RWPE2 (cell line): ENCODE measurements around the gene MAPK1.
A peak's percentile ranks its signal among the peaks of the same experiment; 100 is the strongest.
"Not testable (repeated sequence)": the region's sequence is repeated elsewhere in the genome, so short reads cannot be mapped to it uniquely, and the experiment has no call there.

Experiments used
- ATAC-seq: fragments of 200-7000 bp; cut with Tn5 transposase; 3 replicates; pipeline ENCODE4 v1.9.1; 2021; ENCODE audit warnings: low read depth
- DNase-seq: peaks from one replicate; pipeline ENCODE4 v3.0.0-alpha.2; 2020; ENCODE audit warnings: low spot score
- H3K27ac ChIP-seq: fragments of 450-650 bp; 2 replicates; pipeline ENCODE4 v1.5.1; 2017; ENCODE audit warnings: mild to moderate bottlenecking; ENCODE audit not compliant: poor library complexity, severe bottlenecking
- H3K27me3 ChIP-seq: fragments of 250-450 bp; sonication (Bioruptor Pico); 2 replicates; pipeline ENCODE4 v1.5.1; 2021; ENCODE audit warnings: mild to moderate bottlenecking, moderate library complexity; ENCODE audit not compliant: insufficient read depth, poor library complexity, severe bottlenecking
- H3K36me3 ChIP-seq: fragments of 250-450 bp; sonication (Bioruptor Pico); 2 replicates; pipeline ENCODE4 v1.5.1; 2020; ENCODE audit warnings: low read depth, mild to moderate bottlenecking, moderate library complexity
- H3K4me1 ChIP-seq: fragments of 250-450 bp; sonication (Bioruptor Pico); 2 replicates; pipeline ENCODE4 v1.5.1; 2021; ENCODE audit warnings: mild to moderate bottlenecking, moderate library complexity; ENCODE audit not compliant: insufficient read depth, poor library complexity, severe bottlenecking
- H3K4me3 ChIP-seq: fragments of 250-450 bp; sonication (Bioruptor Pico); 2 replicates; pipeline ENCODE4 v1.5.1; 2021; ENCODE audit warnings: mild to moderate bottlenecking, moderate library complexity; ENCODE audit not compliant: severe bottlenecking
- H3K9me3 ChIP-seq: fragments of 250-450 bp; sonication (Bioruptor Pico); 2 replicates; pipeline ENCODE4 v1.5.1; 2021; ENCODE audit warnings: mild to moderate bottlenecking, moderate library complexity; ENCODE audit not compliant: severe bottlenecking
- CTCF ChIP-seq: fragments of 450-650 bp; IDR thresholded peaks from one replicate; pipeline ENCODE4 v1.5.1; 2017; ENCODE audit warnings: mild to moderate bottlenecking, moderate library complexity; ENCODE audit not compliant: poor library complexity, severe bottlenecking

The MAPK1 gene

DNA sequence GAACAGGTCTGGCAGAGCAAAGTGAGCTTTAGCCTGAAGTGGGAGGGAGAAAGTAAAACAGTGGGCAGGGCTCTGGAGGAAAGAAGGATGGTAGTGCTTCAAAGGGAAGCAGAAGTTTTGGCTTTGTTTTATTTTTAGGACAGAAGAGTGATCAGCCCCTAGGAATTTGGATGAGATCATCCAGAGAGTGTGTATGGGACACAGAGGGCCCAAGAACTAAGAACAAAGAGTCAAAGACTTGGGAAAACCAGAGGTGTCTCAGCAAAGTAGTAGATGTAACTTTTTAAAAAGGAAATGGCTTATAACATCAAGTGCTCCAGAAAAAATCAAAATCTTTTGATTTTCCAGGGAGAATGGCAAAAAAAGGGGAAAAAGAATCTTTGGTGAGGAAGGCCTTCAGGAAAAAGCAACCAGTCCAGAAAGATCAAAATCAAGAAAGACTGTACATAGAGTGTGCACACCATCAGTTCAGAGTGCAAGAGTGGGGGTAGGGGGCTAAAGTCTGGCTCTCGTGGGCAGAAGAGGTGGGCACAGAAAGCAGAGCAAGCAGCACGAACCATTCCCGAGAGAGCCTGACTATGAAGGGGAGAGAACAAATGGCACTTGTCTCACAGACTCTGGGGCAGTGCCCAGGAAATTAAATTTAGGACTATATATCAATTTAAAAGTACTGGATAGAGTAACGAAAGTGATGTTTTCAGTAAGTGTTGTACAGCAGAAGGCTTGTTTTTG is 30.0 kb downstream of the MAPK1 start:
- peak; percentile 97 for ATAC-seq
- Histone ChIP-seq H3K27me3 (no peaks in the 10 kb centered on the region), H3K4me1 (peaks cover 15% of the 10 kb centered on the region), H3K36me3 (no peaks in the 10 kb centered on the region), H3K27ac (peak overlapping the region; percentile 47), H3K9me3 (peaks cover 5% of the 10 kb centered on the region), H3K4me3 (no peak overlapping the region)
- DNase-seq: no peak
- TF ChIP-seq CTCF: no peak

GRCh38 chr22:21836486-21836885 is 31.0 kb downstream of the MAPK1 start:
- ATAC-seq, H3K27ac ChIP-seq, H3K36me3 ChIP-seq, H3K27me3 ChIP-seq, DNase-seq, H3K9me3 ChIP-seq, H3K4me3 ChIP-seq: not testable (repeated sequence)
- H3K4me1 ChIP-seq: peaks cover 15% of the 10 kb centered on the region

- H3K36me3 ChIP-seq: 0 out of 2 replicates have a peak, but pooled peaks cover 5% of the 10 kb centered on the region
- no peak overlapping the region for H3K4me3 ChIP-seq
- no peak for DNase-seq
- no peak for TF ChIP-seq CTCF
- peaks cover 15% of the 10 kb centered on the region for H3K4me1 ChIP-seq
- ATAC-seq: no peak
- H3K27ac ChIP-seq: no peak overlapping the region
- H3K27me3 ChIP-seq: no peaks in the 10 kb centered on the region
- H3K9me3 ChIP-seq: peaks cover 5% of the 10 kb centered on the region
These were observed 32.1 kb downstream of the MAPK1 start for GRCh38 chr22:21835378-21835777.

DNA sequence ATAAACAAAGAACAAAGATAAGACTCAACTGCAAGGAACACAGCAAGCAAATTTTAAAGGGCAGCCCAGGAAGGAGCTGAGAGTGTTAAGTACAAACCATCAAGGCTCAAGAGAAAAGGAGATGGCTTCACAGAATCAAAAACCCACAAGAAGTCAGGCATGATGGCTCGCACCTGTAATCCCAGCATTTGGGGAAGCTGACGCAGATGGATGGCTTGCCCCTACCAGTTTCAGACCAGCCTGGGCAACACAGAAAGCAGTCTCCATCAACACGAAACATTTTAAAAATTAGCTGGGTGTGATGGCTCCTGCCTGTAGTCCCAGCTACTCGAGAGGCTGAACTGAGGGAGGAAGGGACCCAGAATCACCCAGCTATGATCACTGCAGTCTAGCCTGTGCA is 32.6 kb downstream of the MAPK1 start:
- H3K4me3 ChIP-seq: no peak overlapping the region
- ATAC-seq: no peak
- 0 out of 2 replicates have a peak, but pooled peaks cover 5% of the 10 kb centered on the region for H3K36me3 ChIP-seq
- H3K27ac ChIP-seq: no peak overlapping the region
- H3K4me1 ChIP-seq: peaks cover 15% of the 10 kb centered on the region
- TF ChIP-seq CTCF: no peak
- no peak for DNase-seq
- H3K27me3 ChIP-seq: no peaks in the 10 kb centered on the region
- H3K9me3 ChIP-seq: peaks cover 5% of the 10 kb centered on the region

GRCh38 chr22:21832291-21833290 is 34.9 kb downstream of the MAPK1 start:
- Histone ChIP-seq H3K36me3 (0 out of 2 replicates have a peak, but pooled peaks cover 5% of the 10 kb centered on the region), H3K4me3 (no peak overlapping the region), H3K27ac (no peak overlapping the region), H3K27me3 (no peaks in the 10 kb centered on the region), H3K9me3 (peaks cover 2% of the 10 kb centered on the region), H3K4me1 (peaks cover 13% of the 10 kb centered on the region)
- ATAC-seq (no peak), DNase-seq (no peak)
- TF ChIP-seq CTCF: no peak
